Adrenal gland (tissue), 5 donors: ENCODE results near the gene SUSD1.

ENCODE experiments used
- CTCF ChIP-seq, 6 experiments: fragments of 450-650 bp in 4 of 6; fragments of 200-600 bp in 2 of 6; sonication (generic) in 1 of 6; IDR thresholded peaks; 1 replicate in 5 of 6; 2 replicates in 1 of 6; pipeline versions ENCODE4 v1.5.1 to v1.8.0; 2016 to 2021; ENCODE audit warnings: antibody characterized with exemption in 6 of 6, mild to moderate bottlenecking in 2 of 6, moderate library complexity in 1 of 6
- POLR2A ChIP-seq, 2 donors: fragments of 450-650 bp; IDR thresholded peaks; one replicate each; pipeline ENCODE4 v1.6.1; 2017; ENCODE audit warnings: antibody characterized with exemption in 2 of 2, mild to moderate bottlenecking in 2 of 2, moderate library complexity in 1 of 2
- donor health status: DM: no; HTN: no; CAD: no.

- TF ChIP-seq CTCF (IDR thresholded peaks at IDR 0.05) = no peak
- no peak for TF ChIP-seq POLR2A (IDR thresholded peaks at IDR 0.05)
These were observed 57.1 kb downstream of the SUSD1 start for GRCh38 chr9:112118009-112118408.
